NCI-H460 (cell line): ENCODE measurements around the gene NAV2. TPM values are rescaled to one million over a fixed set of nuclear protein-coding genes. Genes with fewer than 3 reads are reported as not detected.

Experiments
- DNase-seq: peaks from one replicate; pipeline ENCODE4 v3.0.0-alpha.2; 2016; ENCODE audit warnings: low read depth; ENCODE audit errors: extremely low read depth
- total RNA-seq: library from RNA; depleted of rRNA; stranded (reverse); fragments of >200 nt; shearing (Covaris generic); gene quantifications from 2 replicates; pipeline ENCODE4 v1.2.3, GENCODE V29; 2014

NAV2 gene
- total RNA-seq, 1 experiment from 2014 or later = 15.6 TPM

DNA sequence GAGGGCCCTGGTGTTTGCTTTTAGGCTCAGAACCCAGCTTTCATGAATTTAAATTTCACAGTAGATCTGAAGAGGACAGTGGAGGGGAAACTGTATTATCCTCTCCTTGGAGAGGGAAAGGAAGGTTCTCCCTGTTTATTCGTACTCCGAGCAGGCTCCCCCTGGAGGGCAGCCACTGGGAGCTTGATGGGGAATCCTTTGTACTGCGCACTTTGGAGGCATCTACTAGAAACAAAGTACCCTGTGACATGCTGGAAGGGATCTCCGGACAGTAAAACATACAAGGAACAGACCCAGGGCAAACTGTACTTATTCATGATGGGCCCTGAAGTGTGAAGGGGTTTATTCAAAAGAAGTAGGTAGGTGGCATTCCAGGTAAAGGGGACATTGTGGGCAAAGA is 27.2 kb downstream of the NAV2 start:
- DNase-seq = no peak

GRCh38 chr11:19740586-19740985 is 27.9 kb downstream of the NAV2 start:
- no peak for DNase-seq

- DNase-seq = peak; percentile 55
Observed at GRCh38 chr11:19742588-19743292, 30.1 kb downstream of the NAV2 start.

- DNase-seq = no peak
Observed at GRCh38 chr11:19743622-19744021, 31.0 kb downstream of the NAV2 start.

DNA sequence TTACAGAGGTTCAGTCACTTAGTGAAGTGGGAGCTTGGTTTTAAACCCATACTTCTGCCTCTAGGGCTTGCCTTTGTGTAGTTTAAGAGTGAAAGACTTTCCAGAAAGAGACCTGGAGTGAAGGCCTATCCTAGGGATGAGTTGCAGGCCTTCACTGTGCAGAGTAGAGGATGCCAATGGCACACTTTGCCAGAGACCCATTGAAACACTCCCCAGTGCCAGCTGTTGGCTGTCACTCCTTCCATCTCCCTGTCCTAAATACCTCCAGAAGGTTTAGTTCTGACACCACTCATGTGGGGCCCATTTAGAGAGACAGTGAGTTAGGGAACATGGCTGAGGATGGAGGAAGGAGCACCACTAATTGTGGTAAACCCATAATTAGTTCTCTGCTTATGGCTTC is 31.5 kb downstream of the NAV2 start:
- no peak for DNase-seq

- DNase-seq = no peak
Observed at GRCh38 chr11:19746086-19746485, 33.4 kb downstream of the NAV2 start.

DNA sequence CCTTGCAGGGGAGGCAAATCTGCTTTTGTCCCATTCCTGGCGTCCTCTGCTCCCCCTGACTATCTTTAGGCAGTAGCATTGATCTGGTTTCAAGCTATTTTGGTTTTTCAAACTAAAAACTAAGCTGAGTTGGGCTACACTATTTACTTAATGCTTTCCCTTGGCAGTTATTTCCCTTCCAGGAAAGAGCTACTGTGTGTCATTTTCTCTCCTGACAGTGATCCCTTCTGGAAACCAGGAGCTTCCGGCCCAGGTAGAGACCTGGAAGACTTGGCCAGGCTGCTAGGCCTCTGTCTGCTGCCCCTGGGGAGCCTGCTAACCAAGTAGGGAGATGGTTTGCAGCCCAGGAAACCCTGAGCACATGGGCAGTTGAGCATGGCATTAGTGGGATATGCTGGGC is 35.0 kb downstream of the NAV2 start:
- no peak for DNase-seq

- no peak for DNase-seq
Observed at GRCh38 chr11:19751055-19751454, 38.4 kb downstream of the NAV2 start.

DNA sequence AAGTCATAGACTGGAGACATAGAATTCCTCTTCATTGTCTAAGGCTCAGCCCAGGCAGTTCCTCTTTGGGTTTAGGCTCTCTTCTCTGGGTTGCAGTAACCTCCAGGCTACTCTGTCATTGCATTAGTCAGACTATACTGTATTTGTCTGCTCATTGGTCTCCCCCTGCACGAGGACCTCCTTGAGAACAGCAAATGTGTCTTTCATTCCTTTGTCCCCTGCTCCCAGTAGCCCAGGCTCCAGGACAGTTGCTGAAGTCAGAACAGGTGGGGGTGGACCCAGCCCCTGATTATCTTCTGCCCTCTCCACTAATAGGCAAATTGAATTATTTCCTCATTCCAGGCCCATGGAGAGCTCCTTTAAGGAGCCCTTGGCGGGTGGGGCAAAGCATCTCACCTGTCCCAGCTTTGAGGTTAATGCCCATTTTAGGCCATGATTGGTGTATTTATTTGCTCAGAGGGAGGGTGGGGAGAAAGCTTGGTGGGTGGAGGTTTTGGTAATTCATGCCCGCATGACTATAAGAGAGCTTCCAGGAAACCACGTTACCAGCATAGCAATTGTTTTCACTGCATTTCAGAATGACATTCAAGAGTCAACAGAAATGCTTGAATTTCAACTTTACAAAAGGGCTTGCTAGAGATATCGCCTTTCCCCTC is 40.9 kb downstream of the NAV2 start:
- DNase-seq = no peak

DNA sequence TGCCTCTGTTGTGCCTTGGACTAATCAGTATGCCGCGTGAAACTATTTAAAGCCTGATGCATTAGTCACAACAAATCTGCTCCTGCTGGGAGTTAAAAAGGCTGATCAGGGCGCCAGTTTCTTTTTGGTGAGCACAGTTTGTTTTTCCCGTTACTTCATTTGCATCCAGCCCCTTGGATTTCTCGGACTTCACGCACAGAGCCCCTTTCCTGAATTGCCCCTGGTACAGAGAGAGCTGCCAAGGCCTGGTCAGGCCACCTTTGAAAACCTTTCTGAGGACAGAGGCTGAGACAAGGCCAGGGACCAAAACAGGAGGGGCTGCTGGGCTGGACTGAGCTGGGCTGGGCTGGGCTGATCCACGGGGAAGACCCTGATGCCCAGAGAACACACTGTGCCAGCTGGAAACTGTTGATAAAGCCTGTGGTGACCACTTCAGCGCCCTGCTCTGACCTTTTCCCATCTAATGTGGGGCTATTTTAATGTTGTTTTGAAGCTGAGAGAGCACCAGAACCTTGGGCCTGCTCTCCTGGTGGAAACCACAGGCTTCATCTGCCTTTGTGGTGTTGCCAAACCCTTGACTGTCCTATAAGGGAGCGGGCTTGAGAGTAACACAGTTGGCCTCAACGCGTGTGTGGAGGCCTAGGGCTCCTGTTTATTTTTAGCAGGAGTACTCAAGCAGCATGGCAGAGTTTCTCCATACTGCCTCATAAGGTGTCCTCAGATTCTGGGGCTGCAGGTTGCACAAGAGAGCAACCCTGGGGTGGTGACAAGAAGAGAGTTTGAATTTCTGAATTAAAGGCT is 44.2 kb downstream of the NAV2 start:
- no peak for DNase-seq

DNA sequence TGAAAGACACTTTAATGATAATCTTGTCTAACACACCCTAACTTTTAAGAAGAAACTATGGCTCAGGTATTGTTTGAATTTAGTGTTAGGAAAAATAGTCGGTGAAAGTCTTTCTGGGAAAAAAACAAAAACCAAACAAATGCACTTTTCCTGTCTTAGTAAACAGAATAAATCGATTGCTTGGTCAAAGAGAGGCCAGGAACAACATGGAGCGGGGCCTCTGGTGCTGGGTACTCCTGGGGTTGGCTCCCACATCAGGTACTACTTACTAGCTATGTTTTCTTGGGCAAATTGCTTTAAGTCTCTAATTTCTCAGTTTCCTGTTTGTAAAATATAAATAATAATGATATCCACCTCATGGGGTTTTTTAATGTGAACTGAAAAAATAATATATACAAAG is 46.8 kb downstream of the NAV2 start:
- DNase-seq = no peak

GRCh38 chr11:19762266-19762665 is 49.6 kb downstream of the NAV2 start:
- DNase-seq = no peak

DNA sequence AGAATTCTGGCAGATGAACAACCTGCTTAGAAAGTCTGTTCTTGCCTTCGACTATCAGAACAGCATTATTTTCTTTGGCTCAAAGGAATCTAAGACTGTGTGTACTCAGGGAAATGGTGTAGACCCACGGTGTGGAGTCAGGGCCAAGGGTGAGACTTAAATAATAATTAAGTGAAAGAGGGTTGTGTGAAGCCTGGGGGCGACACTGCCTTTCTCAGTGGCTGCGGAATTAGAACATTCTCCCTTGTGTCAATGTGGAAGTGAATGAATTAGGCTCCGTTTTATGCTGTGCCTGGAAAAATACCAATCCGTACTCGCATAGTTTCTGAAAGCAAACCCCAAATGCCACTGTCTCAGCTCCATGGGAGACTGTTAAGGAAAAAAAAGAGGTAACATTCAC is 50.7 kb downstream of the NAV2 start:
- DNase-seq = no peak

- no peak for DNase-seq
Observed at GRCh38 chr11:19766206-19766605, 53.6 kb downstream of the NAV2 start.

DNA sequence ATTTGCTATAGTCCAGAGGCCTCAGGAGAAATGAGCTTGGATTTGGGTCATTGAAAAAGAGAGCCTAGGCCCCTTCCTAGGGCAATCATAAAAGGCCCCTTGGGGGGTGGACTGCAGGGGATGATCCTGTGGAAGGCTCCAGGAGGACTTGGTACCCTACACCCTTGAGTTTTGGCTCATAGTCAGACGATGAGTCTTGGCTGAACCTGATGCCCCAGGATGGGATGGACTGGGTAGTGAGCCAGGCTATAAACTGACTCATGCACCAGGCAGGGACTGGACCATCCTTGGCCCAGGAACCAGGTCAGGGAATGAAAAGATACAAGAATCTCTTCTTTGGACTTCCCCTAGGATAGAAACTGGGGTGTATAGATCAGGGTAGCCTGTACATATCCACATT is 54.2 kb downstream of the NAV2 start:
- DNase-seq = no peak

GRCh38 chr11:19767627-19768151 is 55.1 kb downstream of the NAV2 start:
- DNase-seq = no peak

DNA sequence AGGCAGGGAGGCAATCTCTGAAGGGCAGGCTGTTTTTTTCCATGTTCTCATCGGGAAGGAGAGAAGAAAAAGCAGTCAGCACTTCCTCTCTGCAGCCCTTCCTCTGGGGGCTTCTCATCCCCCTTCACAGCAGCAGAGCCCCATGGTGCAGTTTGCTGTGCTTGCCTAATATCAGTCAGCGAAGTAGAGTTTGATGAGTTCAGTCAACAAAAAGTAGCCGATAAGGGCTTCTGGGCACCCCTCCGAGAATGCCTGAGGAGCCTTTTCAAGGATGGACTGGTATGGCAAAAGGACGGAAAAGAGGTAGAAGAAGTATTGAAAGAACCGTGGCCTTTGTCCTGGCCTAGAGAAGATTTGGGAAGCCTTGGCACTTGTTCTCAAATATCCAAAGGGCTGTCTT is 55.6 kb downstream of the NAV2 start:
- DNase-seq = no peak

DNA sequence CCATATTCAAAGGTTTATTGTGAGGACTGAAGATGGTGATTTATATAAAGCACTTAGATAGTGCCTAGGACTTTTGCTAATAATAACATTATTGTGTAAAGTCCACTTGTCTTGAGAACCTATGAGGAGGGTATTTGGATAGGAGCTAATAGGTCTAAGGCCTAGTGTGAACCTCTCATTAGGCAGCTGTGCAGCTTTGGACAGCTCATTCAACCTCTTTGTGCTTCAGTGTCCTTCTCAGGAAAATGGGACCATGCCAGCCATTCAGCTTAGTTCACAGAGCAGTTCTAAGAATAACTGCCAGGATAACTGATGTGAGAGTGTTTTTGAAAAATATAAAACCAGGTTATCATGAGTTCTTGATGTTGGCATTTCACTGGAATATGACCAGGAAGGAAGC is 56.2 kb downstream of the NAV2 start:
- DNase-seq = no peak

- no peak for DNase-seq
Observed at GRCh38 chr11:19769820-19770219, 57.2 kb downstream of the NAV2 start.

DNA sequence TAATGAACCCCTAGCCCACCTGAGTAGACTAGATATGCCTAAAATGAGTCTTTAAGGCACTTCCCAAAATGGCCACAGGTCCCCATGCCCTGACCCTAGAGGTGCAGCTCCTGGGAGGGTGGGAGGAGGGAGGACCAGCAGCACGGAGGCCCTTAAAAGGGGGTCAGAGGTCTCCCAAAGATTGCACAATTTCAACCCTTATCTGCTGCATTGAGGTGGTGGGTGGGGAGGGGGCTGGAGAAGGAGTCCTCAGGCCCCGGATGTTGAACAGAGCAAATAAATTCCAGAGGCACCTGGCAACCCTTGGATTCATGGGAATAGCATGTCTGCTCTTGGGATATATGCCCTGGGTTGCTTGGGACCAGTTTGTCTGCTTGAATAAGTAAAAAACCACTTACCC is 57.6 kb downstream of the NAV2 start:
- no peak for DNase-seq

DNA sequence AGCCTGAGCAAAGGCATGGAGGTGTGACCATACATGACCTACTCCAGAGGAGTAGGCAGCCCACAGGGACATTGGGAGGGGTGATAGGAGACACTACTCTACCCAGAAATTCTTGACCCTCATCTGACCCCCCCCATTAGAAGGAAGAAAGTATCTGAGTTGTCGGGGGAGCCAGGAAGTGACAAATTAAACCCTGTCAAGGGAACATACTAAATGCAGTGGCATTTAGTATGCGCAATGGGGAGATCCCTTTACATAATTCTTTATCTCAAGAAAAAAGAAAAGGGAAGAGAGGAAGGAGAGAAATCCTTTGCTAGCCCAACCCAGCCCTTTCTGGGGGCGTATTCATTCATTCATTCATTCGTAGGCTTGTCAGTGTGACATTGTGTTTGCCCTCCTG is 58.8 kb downstream of the NAV2 start:
- DNase-seq = no peak

GRCh38 chr11:19772480-19772879 is 59.8 kb downstream of the NAV2 start:
- no peak for DNase-seq
